ENCODE data around the gene PLAAT4. TPM values are rescaled to one million over a fixed set of nuclear protein-coding genes. Genes with fewer than 3 reads are reported as not detected.
"Not testable (repeated sequence)": the region's sequence is repeated elsewhere in the genome, so short reads cannot be mapped to it uniquely, and the experiment has no call there.

PLAAT4 gene
- total and polyA plus RNA-seq, 12 donors, result 3.3 to 565 (median 9.0) TPM

- ATAC-seq, result no peak
- intact Hi-C loops (cut with DNase I), result loop anchor here in 1 of 10 donors (10.0 kb wide), 1 partner anchor 59 kb away; no protein-coding TSS in a partner anchor
Observed at GRCh38 chr11:63543711-63544110, 7.1 kb downstream of the PLAAT4 start.

DNA sequence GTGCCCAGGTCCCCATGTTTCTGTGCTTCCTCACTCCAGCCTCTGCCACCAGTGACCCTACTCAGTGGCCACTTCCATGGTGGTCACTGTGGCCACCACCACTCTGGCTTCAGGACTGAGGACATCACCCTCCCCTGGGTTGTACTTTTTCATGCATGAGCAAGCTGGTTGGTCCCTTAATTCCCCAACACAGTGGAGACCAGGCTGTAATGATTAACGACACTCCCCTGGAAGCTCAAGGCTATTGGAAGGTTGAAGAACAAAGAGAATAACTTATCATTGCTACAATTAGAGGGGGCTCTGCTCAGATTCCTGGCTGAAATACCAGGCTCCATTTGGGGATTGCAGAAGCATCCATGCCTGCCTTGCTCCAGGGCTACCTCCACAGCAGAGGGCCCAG, 10.5 kb downstream of the PLAAT4 start:
- Histone ChIP-seq H3K4me3 (no peak overlapping the region), H3K4me1 (peaks cover 0 to 8% (median 0%) of the 10 kb centered on the region in 9 donors), H3K27ac (no peak overlapping the region), H3K27me3 (no peaks in the 10 kb centered on the region), H3K9me3 (no peaks in the 10 kb centered on the region), H3K36me3 (peaks cover 0 to 54% (median 0%) of the 10 kb centered on the region in 9 donors)
- no peak for ATAC-seq
- TF ChIP-seq CTCF (IDR thresholded peaks at IDR 0.05), result no peak
- DNase-seq, result no peak
- 73 to 95% methylated on average over 1 of the region's 1 CpG for whole genome bisulfite sequencing, 2 donors
- intact Hi-C loops (cut with DNase I), result loop anchor here in 1 of 10 donors (10.0 kb wide), 1 partner anchor 62 kb away; no protein-coding TSS in a partner anchor

More at GRCh38 chr11:63543711-63544110, 7.1 kb downstream of the PLAAT4 start:
- WGBS, 2 donors, result 91 to 95% methylated on average over 2 of the region's 2 CpGs
- Histone ChIP-seq H3K4me3 (no peak overlapping the region), H3K36me3 (peaks cover 0 to 82% (median 0%) of the 10 kb centered on the region in 9 donors), H3K27me3 (no peaks in the 10 kb centered on the region), H3K27ac (no peak overlapping the region), H3K4me1 (peaks cover 0 to 25% (median under 1%) of the 10 kb centered on the region in 9 donors), H3K9me3 (no peaks in the 10 kb centered on the region)
- DNase-seq, result no peak
- no peak for TF ChIP-seq CTCF (IDR thresholded peaks at IDR 0.05)

GRCh38 chr11:63548178-63548577, 11.6 kb downstream of the PLAAT4 start:
- ATAC-seq (peak in 5 of 8 donors; percentile 27 to 84 (median 52)), DNase-seq (no peak)
- Histone ChIP-seq H3K27ac (peak overlapping the region in 2 of 10 donors; percentile 19 to 47), H3K27me3 (peaks cover 0 to 2% (median 0%) of the 10 kb centered on the region in 7 donors), H3K4me3 (no peak overlapping the region), H3K9me3 (no peaks in the 10 kb centered on the region), H3K36me3 (peaks cover 0 to 45% (median 0%) of the 10 kb centered on the region in 9 donors), H3K4me1 (peaks cover 0 to 10% (median 0%) of the 10 kb centered on the region in 9 donors)
- 47 to 53% methylated on average over 4 of the region's 4 CpGs for WGBS, 2 donors
- intact Hi-C loops (cut with DNase I), result loop anchor here in 1 of 10 donors (10.0 kb wide), 1 partner anchor 63 kb away; no protein-coding TSS in a partner anchor
- no peak for TF ChIP-seq CTCF (IDR thresholded peaks at IDR 0.05)

- intact Hi-C loops (cut with DNase I), result loop anchor here in 1 of 10 donors (10.0 kb wide), 1 partner anchor 65 kb away; no protein-coding TSS in a partner anchor
- H3K4me1 ChIP-seq, result peaks cover 0 to 18% (median 0%) of the 10 kb centered on the region in 9 donors
- ATAC-seq (no peak), DNase-seq (no peak)
- whole genome bisulfite sequencing, 2 donors, result 82 to 86% methylated on average over 4 of the region's 4 CpGs
- no peak for TF ChIP-seq CTCF (IDR thresholded peaks at IDR 0.05)
- H3K36me3 ChIP-seq, result peaks cover 0 to 33% (median 0%) of the 10 kb centered on the region in 9 donors
- peaks cover 0 to 2% (median 0%) of the 10 kb centered on the region in 7 donors for H3K27me3 ChIP-seq
- H3K9me3 ChIP-seq, result no peaks in the 10 kb centered on the region
- H3K27ac ChIP-seq, result no peak overlapping the region
- no peak overlapping the region for H3K4me3 ChIP-seq
Observed at GRCh38 chr11:63549411-63549810, 12.8 kb downstream of the PLAAT4 start.

GRCh38 chr11:63550156-63550700, 13.6 kb downstream of the PLAAT4 start:
- H3K4me3 ChIP-seq; DNase-seq; H3K27me3 ChIP-seq; intact Hi-C loops (cut with DNase I); H3K27ac ChIP-seq; ATAC-seq; H3K9me3 ChIP-seq: not testable (repeated sequence)
- 94 to 95% methylated on average over 28 to 31 of the region's 31 CpGs for WGBS, 2 donors
- Histone ChIP-seq H3K4me1 (peaks cover 0 to 24% (median 0%) of the 10 kb centered on the region in 9 donors), H3K36me3 (peaks cover 0 to 25% (median 0%) of the 10 kb centered on the region in 9 donors)
